SK-N-SH treated with all-trans-retinoic acid at 6 μM for 48 hours (cell line): ENCODE measurements around the gene SMARCD1.

Experiments used
- ATAC-seq: fragments of 200-7000 bp; cut with Tn5 transposase; 3 replicates; pipeline ENCODE4 v1.9.1; 2020; ENCODE audit warnings: mild to moderate bottlenecking, moderate library complexity
- CSDC2 ChIP-seq: fragments of 250-450 bp; sonication (Bioruptor Pico); IDR thresholded peaks from 2 replicates; pipeline ENCODE4 v1.5.0; 2020; ENCODE audit warnings: mild to moderate bottlenecking, moderate library complexity
- ESRRG ChIP-seq: fragments of 250-450 bp; sonication (Bioruptor Pico); IDR thresholded peaks from 2 replicates; pipeline ENCODE4 v1.6.1; 2021; ENCODE audit warnings: mild to moderate bottlenecking
- GLIS3 ChIP-seq: fragments of 250-450 bp; sonication (Bioruptor Pico); IDR thresholded peaks from 2 replicates; pipeline ENCODE4 v1.5.0; 2020; ENCODE audit warnings: mild to moderate bottlenecking, moderate library complexity
- OSR1 ChIP-seq: fragments of 250-450 bp; sonication (Bioruptor Pico); IDR thresholded peaks from 2 replicates; pipeline ENCODE4 v1.8.0; 2022; ENCODE audit warnings: moderate library complexity, mild to moderate bottlenecking, inconsistent platforms
- PATZ1 ChIP-seq: fragments of 250-450 bp; sonication (Bioruptor Pico); IDR thresholded peaks from 2 replicates; pipeline ENCODE4 v1.8.0; 2020; ENCODE audit warnings: mild to moderate bottlenecking, moderate library complexity, borderline replicate concordance
- POU6F1 ChIP-seq: fragments of 250-450 bp; sonication (Bioruptor Pico); IDR thresholded peaks from 2 replicates; pipeline ENCODE4 v1.8.0; 2021; ENCODE audit warnings: low read depth, mild to moderate bottlenecking, moderate library complexity, borderline replicate concordance
- RARB ChIP-seq: fragments of 250-450 bp; sonication (Bioruptor Pico); IDR thresholded peaks from 2 replicates; pipeline ENCODE4 v1.8.0; 2021; ENCODE audit warnings: mild to moderate bottlenecking, moderate library complexity
- SNAI2 ChIP-seq: fragments of 250-450 bp; sonication (Bioruptor Pico); IDR thresholded peaks from 2 replicates; pipeline ENCODE4 v1.5.0; 2020; ENCODE audit warnings: mild to moderate bottlenecking, moderate library complexity
- TOX ChIP-seq: fragments of 250-450 bp; sonication (Bioruptor Pico); IDR thresholded peaks from 2 replicates; pipeline ENCODE4 v1.8.0; 2021; ENCODE audit warnings: mild to moderate bottlenecking, moderate library complexity, borderline replicate concordance
- ZC3H10 ChIP-seq: fragments of 250-450 bp; sonication (Bioruptor Pico); IDR thresholded peaks from 2 replicates; pipeline ENCODE4 v1.5.1; 2021; ENCODE audit warnings: mild to moderate bottlenecking, moderate library complexity
- ZFP30 ChIP-seq: fragments of 450-650 bp; formaldehyde crosslinking; IDR thresholded peaks from 2 replicates; pipeline ENCODE4 v1.5.0; 2022; ENCODE audit warnings: mild to moderate bottlenecking, moderate library complexity
- ZNF565 ChIP-seq: fragments of 450-650 bp; formaldehyde crosslinking; conservative IDR thresholded peaks from 2 replicates; pipeline ENCODE4 v1.5.0; 2020; ENCODE audit warnings: low read depth, mild to moderate bottlenecking, moderate library complexity
- ZNF70 ChIP-seq: fragments of 450-650 bp; formaldehyde crosslinking; IDR thresholded peaks from 2 replicates; pipeline ENCODE4 v1.5.0; 2020; ENCODE audit warnings: mild to moderate bottlenecking, moderate library complexity
- ZNF8 ChIP-seq: fragments of 450-650 bp; formaldehyde crosslinking; IDR thresholded peaks from 2 replicates; pipeline ENCODE4 v1.5.0; 2020; ENCODE audit warnings: mild to moderate bottlenecking, moderate library complexity
- TF ChIP-seq, protein P1 (sequence below): fragments of 250-450 bp; sonication (Bioruptor Pico); IDR thresholded peaks from 2 replicates; pipeline ENCODE4 v1.5.1; 2020; ENCODE audit warnings: low read depth, mild to moderate bottlenecking, moderate library complexity
- TF ChIP-seq, protein P2 (sequence below): fragments of 250-450 bp; sonication (Bioruptor Pico); IDR thresholded peaks from 2 replicates; pipeline ENCODE4 v1.5.1; 2021; ENCODE audit warnings: mild to moderate bottlenecking, moderate library complexity

SMARCD1 gene

DNA sequence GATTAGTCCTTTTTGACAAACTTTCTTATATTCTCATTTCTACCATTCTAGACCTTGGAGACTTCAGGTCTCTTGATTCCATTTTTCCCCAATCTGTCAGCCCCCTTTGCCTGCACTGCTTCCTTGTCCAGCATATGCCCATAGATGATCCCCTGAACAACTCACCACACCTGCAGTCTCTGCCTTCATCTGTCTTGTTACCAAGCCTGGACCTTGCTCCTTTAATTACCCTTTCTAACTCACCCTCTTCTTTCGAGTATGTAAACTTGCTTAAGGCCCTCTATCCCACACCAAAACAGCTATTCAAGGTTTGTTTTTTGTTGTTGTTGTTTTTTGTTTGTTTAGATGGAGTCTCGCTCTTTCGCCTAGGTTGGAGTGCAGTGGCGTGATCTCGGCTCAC lies 36.5 kb downstream of the SMARCD1 start:
- no peak for TF ChIP-seq POU6F1 (CRISPR knock-in tag)
- TF ChIP-seq, protein P1, sequence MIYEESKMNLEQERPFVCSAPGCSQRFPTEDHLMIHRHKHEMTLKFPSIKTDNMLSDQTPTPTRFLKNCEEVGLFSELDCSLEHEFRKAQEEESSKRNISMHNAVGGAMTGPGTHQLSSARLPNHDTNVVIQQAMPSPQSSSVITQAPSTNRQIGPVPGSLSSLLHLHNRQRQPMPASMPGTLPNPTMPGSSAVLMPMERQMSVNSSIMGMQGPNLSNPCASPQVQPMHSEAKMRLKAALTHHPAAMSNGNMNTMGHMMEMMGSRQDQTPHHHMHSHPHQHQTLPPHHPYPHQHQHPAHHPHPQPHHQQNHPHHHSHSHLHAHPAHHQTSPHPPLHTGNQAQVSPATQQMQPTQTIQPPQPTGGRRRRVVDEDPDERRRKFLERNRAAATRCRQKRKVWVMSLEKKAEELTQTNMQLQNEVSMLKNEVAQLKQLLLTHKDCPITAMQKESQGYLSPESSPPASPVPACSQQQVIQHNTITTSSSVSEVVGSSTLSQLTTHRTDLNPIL (CRISPR knock-in tag) = no peak
- TF ChIP-seq SNAI2 (CRISPR knock-in tag) = no peak
- TF ChIP-seq, protein P2, sequence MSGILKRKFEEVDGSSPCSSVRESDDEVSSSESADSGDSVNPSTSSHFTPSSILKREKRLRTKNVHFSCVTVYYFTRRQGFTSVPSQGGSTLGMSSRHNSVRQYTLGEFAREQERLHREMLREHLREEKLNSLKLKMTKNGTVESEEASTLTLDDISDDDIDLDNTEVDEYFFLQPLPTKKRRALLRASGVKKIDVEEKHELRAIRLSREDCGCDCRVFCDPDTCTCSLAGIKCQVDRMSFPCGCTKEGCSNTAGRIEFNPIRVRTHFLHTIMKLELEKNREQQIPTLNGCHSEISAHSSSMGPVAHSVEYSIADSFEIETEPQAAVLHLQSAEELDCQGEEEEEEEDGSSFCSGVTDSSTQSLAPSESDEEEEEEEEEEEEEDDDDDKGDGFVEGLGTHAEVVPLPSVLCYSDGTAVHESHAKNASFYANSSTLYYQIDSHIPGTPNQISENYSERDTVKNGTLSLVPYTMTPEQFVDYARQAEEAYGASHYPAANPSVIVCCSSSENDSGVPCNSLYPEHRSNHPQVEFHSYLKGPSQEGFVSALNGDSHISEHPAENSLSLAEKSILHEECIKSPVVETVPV (CRISPR knock-in tag) = no peak
- TF ChIP-seq ZNF70 (CRISPR knock-in tag) = no peak
- TF ChIP-seq TOX (CRISPR knock-in tag) = no peak
- no peak for ATAC-seq

DNA sequence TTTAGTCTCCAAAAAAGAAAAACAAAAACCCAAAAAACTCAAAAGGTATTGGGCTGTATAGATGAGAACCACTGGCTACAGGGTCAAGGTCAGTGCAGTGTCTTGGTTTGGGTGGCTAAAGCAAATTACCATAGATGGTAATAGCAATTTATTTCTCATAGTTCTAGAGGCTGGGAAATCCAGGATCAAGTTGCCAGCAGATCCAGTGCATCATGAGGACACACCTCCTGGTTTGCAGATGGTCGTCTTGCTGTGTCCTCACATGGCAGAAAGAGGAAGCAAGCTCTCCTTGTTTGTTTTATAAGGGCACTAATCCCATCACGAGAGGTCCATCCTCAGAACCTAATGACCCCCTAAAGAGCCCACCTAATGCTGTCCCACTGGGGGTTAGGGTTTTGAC lies 38.1 kb downstream of the SMARCD1 start:
- no peak for ATAC-seq
- TF ChIP-seq OSR1 (CRISPR knock-in tag) = no peak
- no peak for TF ChIP-seq GLIS3 (CRISPR knock-in tag)
- no peak for TF ChIP-seq ZNF565 (CRISPR knock-in tag)
- TF ChIP-seq POU6F1 (CRISPR knock-in tag) = no peak
- no peak for TF ChIP-seq ESRRG (CRISPR knock-in tag)
- no peak for TF ChIP-seq CSDC2 (CRISPR knock-in tag)
- TF ChIP-seq, protein P1 (CRISPR knock-in tag) = no peak
- no peak for TF ChIP-seq ZNF8 (CRISPR knock-in tag)
- TF ChIP-seq PATZ1 (CRISPR knock-in tag) = no peak

DNA sequence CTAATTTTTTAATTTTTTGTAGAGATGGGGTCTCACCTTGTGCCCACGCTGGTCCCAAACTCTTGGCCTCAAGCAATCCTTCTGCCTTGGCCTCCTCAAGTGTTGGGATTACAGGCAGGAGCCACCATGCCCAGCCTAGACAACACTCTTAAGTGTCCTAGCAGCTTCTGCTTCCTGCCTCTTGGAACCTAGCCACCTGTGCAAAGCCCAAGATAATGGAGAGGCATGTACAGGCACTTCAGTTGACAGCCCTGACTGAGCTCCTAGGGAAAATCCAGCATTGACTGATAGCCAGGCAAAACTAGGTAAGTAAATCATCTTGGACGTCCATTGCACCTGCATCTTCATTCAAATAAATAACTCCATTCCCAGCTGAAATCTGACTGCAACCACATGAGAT lies 42.4 kb downstream of the SMARCD1 start:
- no peak for ATAC-seq
- TF ChIP-seq SNAI2 (CRISPR knock-in tag) = no peak
- TF ChIP-seq POU6F1 (CRISPR knock-in tag) = no peak
- TF ChIP-seq ZFP30 = no peak
- no peak for TF ChIP-seq ZC3H10 (CRISPR knock-in tag)
- no peak for TF ChIP-seq RARB (CRISPR knock-in tag)
- TF ChIP-seq PATZ1 (CRISPR knock-in tag) = no peak
